Measurements from ENCODE around the gene MYOZ2.

DNA sequence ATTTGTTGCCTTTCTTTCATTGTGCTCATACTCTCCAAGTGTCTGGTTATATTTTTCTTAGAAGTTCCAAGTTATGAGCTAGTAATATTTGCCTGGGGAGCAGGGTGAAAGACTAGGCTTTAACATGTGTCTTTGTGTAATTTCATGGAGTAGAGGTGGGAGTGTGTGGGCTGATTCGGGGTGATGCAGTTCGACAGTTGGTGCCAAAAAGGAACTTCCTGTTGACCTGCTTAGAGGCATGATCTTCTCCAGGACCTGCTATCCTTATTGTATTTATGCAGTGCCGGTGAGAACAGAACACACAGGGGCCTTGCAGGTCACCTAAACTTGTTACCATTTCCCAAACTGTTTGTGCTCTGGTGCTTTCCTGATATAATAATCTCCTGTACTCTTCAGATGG, 98.1 kb downstream of the MYOZ2 start:
- TF ChIP-seq POLR2AphosphoS5 (IDR thresholded peaks at IDR 0.05) (no peak), POLR2A (IDR thresholded peaks at IDR 0.05) (no peak), EP300 (IDR thresholded peaks at IDR 0.05) (no peak)
- TF ChIP-seq, protein P1, sequence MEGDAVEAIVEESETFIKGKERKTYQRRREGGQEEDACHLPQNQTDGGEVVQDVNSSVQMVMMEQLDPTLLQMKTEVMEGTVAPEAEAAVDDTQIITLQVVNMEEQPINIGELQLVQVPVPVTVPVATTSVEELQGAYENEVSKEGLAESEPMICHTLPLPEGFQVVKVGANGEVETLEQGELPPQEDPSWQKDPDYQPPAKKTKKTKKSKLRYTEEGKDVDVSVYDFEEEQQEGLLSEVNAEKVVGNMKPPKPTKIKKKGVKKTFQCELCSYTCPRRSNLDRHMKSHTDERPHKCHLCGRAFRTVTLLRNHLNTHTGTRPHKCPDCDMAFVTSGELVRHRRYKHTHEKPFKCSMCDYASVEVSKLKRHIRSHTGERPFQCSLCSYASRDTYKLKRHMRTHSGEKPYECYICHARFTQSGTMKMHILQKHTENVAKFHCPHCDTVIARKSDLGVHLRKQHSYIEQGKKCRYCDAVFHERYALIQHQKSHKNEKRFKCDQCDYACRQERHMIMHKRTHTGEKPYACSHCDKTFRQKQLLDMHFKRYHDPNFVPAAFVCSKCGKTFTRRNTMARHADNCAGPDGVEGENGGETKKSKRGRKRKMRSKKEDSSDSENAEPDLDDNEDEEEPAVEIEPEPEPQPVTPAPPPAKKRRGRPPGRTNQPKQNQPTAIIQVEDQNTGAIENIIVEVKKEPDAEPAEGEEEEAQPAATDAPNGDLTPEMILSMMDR (IDR thresholded peaks at IDR 0.05): no peak
